Right lobe of liver (tissue), 4 donors: ENCODE measurements around the gene CYP46A1.

Source experiments
- POLR2A ChIP-seq: fragments of 450-650 bp; IDR thresholded peaks from one replicate; pipeline ENCODE4 v1.6.1; 2017; ENCODE audit warnings: antibody characterized with exemption, mild to moderate bottlenecking
- TF ChIP-seq, protein P1 (sequence below), 4 donors: fragments of 200-600 bp in 3 of 4; fragments of 450-650 bp in 1 of 4; IDR thresholded peaks; one replicate each; pipeline versions ENCODE4 v1.5.1 to v1.8.0; 2016 to 2022; ENCODE audit warnings: antibody characterized with exemption in 4 of 4, mild to moderate bottlenecking in 2 of 4
- donor health status: DM: no; HTN: no; CAD: no.
- donor health status: DM: no; HTN: no; CAD: no.
- donor health status: DM: no; HTN: yes; CAD: no.

DNA sequence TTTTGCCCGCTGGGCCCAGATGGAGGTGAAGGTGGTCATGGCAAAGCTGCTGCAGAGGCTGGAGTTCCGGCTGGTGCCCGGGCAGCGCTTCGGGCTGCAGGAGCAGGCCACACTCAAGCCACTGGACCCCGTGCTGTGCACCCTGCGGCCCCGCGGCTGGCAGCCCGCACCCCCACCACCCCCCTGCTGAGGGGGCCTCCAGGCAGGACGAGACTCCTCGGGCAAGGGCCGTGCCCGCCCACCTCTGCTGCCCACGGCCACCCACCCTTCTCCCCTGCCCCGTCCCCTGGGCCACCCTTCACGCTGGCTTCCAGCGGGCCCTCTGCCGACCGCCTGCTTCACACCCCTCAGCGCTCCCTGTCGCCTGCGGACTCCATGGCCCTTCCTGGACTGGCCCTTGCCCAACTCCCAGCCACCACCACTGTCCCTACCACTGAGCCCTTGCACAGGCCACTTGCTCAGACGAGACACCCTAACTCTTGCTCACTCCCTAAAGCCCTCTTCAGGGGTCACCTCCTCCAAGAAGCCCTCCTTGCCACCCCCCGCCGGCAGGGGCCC lies 42.5 kb downstream of the CYP46A1 start:
- TF ChIP-seq, protein P1, sequence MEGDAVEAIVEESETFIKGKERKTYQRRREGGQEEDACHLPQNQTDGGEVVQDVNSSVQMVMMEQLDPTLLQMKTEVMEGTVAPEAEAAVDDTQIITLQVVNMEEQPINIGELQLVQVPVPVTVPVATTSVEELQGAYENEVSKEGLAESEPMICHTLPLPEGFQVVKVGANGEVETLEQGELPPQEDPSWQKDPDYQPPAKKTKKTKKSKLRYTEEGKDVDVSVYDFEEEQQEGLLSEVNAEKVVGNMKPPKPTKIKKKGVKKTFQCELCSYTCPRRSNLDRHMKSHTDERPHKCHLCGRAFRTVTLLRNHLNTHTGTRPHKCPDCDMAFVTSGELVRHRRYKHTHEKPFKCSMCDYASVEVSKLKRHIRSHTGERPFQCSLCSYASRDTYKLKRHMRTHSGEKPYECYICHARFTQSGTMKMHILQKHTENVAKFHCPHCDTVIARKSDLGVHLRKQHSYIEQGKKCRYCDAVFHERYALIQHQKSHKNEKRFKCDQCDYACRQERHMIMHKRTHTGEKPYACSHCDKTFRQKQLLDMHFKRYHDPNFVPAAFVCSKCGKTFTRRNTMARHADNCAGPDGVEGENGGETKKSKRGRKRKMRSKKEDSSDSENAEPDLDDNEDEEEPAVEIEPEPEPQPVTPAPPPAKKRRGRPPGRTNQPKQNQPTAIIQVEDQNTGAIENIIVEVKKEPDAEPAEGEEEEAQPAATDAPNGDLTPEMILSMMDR (IDR thresholded peaks at IDR 0.05): no peak
- no peak for TF ChIP-seq POLR2A
